Measurements from ENCODE around the gene LAMA4. TPM values are rescaled to one million over a fixed set of nuclear protein-coding genes. Genes with fewer than 3 reads are reported as not detected.

Gene LAMA4
- total RNA-seq, 3 donors from 2014 or later, result 15.9 to 101 (median 37.0) TPM

DNA sequence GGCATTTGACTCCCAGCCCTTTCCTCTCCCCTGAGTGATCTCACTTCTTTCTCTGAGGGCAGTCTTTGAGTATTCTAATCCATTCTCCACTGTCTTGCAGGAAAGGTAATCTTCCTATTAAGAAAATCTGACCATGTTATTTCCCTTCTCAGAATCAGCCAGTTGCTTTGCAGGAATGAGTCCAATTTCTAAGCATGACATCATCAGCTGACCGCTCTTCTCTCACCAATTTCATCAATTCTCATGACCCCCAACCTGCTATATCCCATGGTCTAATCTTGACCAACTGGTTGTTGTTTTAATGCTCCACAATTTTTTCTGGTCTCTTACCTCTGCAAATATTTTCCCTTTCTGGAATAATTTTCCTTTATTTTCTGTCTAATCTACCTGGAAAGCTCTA, 93.6 kb downstream of the LAMA4 start:
- intact Hi-C loops (cut with DNase I, micrococcal nuclease), result no loop called here
- H3K36me3 ChIP-seq (ENCODE audit: low read depth), result no peaks in the 10 kb centered on the region

DNA sequence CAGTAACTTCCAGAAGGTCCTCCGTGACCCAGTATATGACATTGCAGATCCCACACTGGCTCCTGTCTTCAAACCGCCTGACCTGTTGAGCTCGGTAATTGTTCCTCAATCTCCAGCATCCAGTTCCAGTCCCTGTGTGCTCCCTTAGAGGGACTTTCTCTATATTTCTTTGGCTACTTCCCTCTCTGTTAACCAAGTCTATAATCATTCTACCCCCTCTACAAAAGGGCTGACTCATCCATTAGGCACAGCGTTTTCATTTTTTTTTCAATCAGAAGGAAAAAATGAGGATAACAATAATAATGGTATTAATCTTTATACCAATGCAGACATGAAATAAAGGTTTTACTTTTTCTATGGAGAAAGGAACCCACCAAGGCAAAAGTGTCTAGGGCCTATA, 97.7 kb downstream of the LAMA4 start:
- DNase-seq (no peak), ATAC-seq (no peak)
- Histone ChIP-seq H3K4me3 (no peak overlapping the region), H3K4me1 (ENCODE audit: low read depth) (no peaks in the 10 kb centered on the region), H3K36me3 (ENCODE audit: low read depth) (no peaks in the 10 kb centered on the region), H3K9me3 (no peaks in the 10 kb centered on the region)
- intact Hi-C loops (cut with DNase I, micrococcal nuclease), result no loop called here
- no peak for TF ChIP-seq CTCF (IDR thresholded peaks at IDR 0.05)

More for the DNA sequence above, 93.6 kb downstream of the LAMA4 start:
- ATAC-seq (no peak), DNase-seq (no peak)
- H3K4me3 ChIP-seq, result no peak overlapping the region
- TF ChIP-seq CTCF (IDR thresholded peaks at IDR 0.05), result no peak
- H3K4me1 ChIP-seq (ENCODE audit: low read depth), result no peaks in the 10 kb centered on the region
- no peaks in the 10 kb centered on the region for H3K9me3 ChIP-seq

DNA sequence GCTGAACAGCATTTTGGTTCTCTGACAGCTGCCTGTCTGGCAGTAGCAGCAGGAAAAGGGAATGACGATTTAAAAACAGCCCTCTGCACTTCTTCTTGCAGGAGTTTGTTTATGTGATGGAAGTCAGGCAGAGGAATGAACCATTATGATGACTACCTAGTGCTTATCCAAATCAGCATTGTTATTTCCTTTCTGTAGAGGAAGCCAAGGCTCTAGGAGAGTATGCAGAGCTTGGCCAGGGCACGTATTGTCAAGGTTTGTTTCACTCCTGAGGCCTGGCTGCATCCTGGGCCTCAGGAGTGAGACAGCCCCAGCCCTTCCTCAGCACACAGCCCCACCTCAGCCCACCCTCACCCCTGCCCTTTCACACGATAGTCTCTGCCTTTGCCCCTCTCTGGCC, 98.5 kb downstream of the LAMA4 start:
- H3K4me3 ChIP-seq, result no peak overlapping the region
- H3K9me3 ChIP-seq, result no peaks in the 10 kb centered on the region
- intact Hi-C loops (cut with DNase I, micrococcal nuclease), result no loop called here
- no peaks in the 10 kb centered on the region for H3K36me3 ChIP-seq (ENCODE audit: low read depth)
- no peak for TF ChIP-seq CTCF (IDR thresholded peaks at IDR 0.05)
- ATAC-seq, result no peak
- no peak for DNase-seq
- H3K4me1 ChIP-seq (ENCODE audit: low read depth), result no peaks in the 10 kb centered on the region

DNA sequence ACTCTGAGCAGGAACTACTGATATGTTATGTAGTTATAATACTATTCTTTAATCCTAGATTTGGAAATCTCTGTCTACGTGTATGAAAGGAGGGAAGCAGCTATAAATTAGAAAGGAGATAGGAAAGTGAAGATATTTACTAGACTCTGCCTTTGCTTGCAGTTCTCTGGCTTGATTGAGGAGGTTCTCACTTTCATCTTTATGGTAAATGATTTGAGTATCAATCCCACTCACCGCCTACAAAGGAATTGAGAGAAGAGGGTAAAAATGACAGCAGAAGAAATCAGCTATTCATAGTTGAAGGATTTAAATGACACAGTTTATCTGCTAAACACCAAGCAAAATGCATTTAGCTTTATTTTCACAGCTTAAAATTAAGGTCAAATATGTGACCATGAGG, 99.7 kb downstream of the LAMA4 start:
- no peak for ATAC-seq
- Histone ChIP-seq H3K9me3 (no peaks in the 10 kb centered on the region), H3K36me3 (ENCODE audit: low read depth) (no peaks in the 10 kb centered on the region), H3K4me1 (ENCODE audit: low read depth) (no peaks in the 10 kb centered on the region), H3K4me3 (no peak overlapping the region)
- no peak for DNase-seq
- TF ChIP-seq CTCF (IDR thresholded peaks at IDR 0.05), result no peak
- intact Hi-C loops (cut with DNase I, micrococcal nuclease), result no loop called here

DNA sequence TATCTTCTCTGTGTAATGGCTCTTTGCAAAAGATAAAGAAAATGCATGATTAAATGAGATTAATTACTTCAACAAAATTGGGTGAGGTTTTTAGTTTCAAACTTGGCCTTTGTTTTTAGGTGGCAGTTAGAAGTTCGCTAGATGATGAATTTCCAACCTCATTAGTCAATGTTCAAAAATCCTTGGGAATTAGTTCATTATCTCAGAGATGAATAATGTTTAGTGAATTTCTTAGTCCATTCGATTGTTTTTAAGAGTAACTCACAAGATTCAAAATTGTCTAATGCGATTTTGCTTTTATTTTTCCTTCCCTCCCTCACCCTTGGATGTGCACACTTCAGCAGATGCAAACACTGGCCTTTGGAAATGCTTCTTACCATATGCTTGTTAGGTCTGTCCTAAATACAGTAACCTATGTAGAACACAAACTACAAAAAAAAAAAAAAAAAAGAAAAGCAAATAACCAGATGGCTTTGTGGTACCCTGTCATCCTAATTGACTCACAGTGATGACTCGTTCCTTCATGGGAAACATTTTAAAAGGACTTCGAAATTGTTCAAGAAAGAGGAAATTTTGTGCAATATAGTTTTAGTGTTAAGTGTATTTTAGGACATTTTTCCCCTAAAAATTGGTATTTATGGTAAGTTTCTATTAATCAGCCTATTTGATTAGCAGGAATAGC, 100.3 kb downstream of the LAMA4 start:
- ATAC-seq, result no peak
- no peaks in the 10 kb centered on the region for H3K9me3 ChIP-seq
- no peak for TF ChIP-seq CTCF (IDR thresholded peaks at IDR 0.05)
- H3K36me3 ChIP-seq (ENCODE audit: low read depth), result no peaks in the 10 kb centered on the region
- no peaks in the 10 kb centered on the region for H3K4me1 ChIP-seq (ENCODE audit: low read depth)
- no peak for DNase-seq
- no peak overlapping the region for H3K4me3 ChIP-seq
- intact Hi-C loops (cut with DNase I, micrococcal nuclease), result no loop called here

DNA sequence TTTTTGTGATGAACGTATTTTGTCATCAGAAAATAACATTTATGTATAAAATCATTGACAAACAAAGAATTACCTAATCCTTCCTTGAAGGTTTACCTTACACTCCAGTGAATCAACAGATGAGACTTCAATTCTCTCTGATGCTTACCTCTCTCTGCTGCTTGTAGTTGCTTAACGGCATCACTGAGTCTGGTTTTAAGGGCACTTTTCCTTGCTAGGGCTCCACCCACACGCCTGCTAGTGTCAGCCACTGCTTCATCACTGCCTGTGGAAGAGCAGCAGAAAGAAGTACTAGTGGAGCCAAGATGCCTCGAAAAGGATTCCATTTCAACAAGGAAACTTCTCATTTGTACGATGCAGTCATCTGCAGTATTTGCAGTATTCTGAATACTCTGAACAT, 104.0 kb downstream of the LAMA4 start:
- no peaks in the 10 kb centered on the region for H3K9me3 ChIP-seq
- no peak for TF ChIP-seq CTCF (IDR thresholded peaks at IDR 0.05)
- peak; percentile 29 for ATAC-seq
- no peaks in the 10 kb centered on the region for H3K4me1 ChIP-seq (ENCODE audit: low read depth)
- intact Hi-C loops (cut with DNase I, micrococcal nuclease), result no loop called here
- no peak for DNase-seq
- no peaks in the 10 kb centered on the region for H3K36me3 ChIP-seq (ENCODE audit: low read depth)
- no peak overlapping the region for H3K4me3 ChIP-seq

All from mucosa of descending colon (tissue), 3 donors.